ENCODE results near the gene CLEC16A. TPM values are rescaled to one million over a fixed set of nuclear protein-coding genes. Genes with fewer than 3 reads are reported as not detected.
A peak's percentile ranks its signal among the peaks of the same experiment; 100 is the strongest.

The CLEC16A gene
- total and polyA plus RNA-seq, 9 of the 15 experiments (the other 6 are each of a cell fraction or from before 2014, with no cell fraction given), result 1.00 to 22.3 (median 10.0) TPM

- TF ChIP-seq HOXB6 (CRISPR knock-in tag; IDR thresholded peaks at IDR 0.05; ENCODE audit: borderline replicate concordance) (no peak), TCF3 (CRISPR knock-in tag; IDR thresholded peaks at IDR 0.05) (no peak), ZKSCAN8 (CRISPR knock-in tag; IDR thresholded peaks at IDR 0.05) (no peak), ZFX (CRISPR knock-in tag; IDR thresholded peaks at IDR 0.05) (no peak), ZFPM2 (CRISPR knock-in tag; IDR thresholded peaks at IDR 0.05) (no peak), USF2 (CRISPR knock-in tag; IDR thresholded peaks at IDR 0.05) (peak; percentile 57), ZNF785 (CRISPR knock-in tag; IDR thresholded peaks at IDR 0.05) (no peak), CHAMP1 (IDR thresholded peaks at IDR 0.05) (no peak), E4F1 (CRISPR knock-in tag; IDR thresholded peaks at IDR 0.05; ENCODE audit: borderline replicate concordance) (no peak), HDAC8 (tag; IDR thresholded peaks at IDR 0.05) (no peak), TAF1 (IDR thresholded peaks at IDR 0.05; ENCODE audit: control insufficient read depth, extremely low read depth, insufficient read depth, low read length, severe bottlenecking) (no peak), TAF15 (IDR thresholded peaks at IDR 0.05; ENCODE audit: low read depth, low read length) (no peak), SP1 (CRISPR knock-in tag; IDR thresholded peaks at IDR 0.05) (no peak), ZNF146 (CRISPR knock-in tag; IDR thresholded peaks at IDR 0.05; ENCODE audit: unreplicated experiment) (no peak), ZNF143 (CRISPR knock-in tag; IDR thresholded peaks at IDR 0.05) (no peak), ZEB2 (IDR thresholded peaks at IDR 0.05) (no peak), ZC3H8 (IDR thresholded peaks at IDR 0.05) (no peak), RAD51 (IDR thresholded peaks at IDR 0.05; ENCODE audit: borderline replicate concordance, low read depth) (peak; percentile 72), MCM5 (IDR thresholded peaks at IDR 0.05; ENCODE audit: low read depth) (no peak), THRAP3 (IDR thresholded peaks at IDR 0.05; ENCODE audit: borderline replicate concordance) (no peak), TOE1 (IDR thresholded peaks at IDR 0.05; ENCODE audit: borderline replicate concordance) (peak; percentile 66; the same call in 1 of the 2 replicates), TOE1 (CRISPR knock-in tag; IDR thresholded peaks at IDR 0.05; ENCODE audit: borderline replicate concordance, low read depth) (no peak), IRF2 (CRISPR knock-in tag; IDR thresholded peaks at IDR 0.05) (no peak)
Observed at GRCh38 chr16:11088074-11088730, 143.8 kb downstream of the CLEC16A start (continued).

Measured in K562 (cell line).